ENCODE measurements around the gene HRC. TPM values are rescaled to one million over a fixed set of nuclear protein-coding genes. Genes with fewer than 3 reads are reported as not detected.

Gene HRC
- total RNA-seq, 1 donor from 2014 or later, result not detected

DNA sequence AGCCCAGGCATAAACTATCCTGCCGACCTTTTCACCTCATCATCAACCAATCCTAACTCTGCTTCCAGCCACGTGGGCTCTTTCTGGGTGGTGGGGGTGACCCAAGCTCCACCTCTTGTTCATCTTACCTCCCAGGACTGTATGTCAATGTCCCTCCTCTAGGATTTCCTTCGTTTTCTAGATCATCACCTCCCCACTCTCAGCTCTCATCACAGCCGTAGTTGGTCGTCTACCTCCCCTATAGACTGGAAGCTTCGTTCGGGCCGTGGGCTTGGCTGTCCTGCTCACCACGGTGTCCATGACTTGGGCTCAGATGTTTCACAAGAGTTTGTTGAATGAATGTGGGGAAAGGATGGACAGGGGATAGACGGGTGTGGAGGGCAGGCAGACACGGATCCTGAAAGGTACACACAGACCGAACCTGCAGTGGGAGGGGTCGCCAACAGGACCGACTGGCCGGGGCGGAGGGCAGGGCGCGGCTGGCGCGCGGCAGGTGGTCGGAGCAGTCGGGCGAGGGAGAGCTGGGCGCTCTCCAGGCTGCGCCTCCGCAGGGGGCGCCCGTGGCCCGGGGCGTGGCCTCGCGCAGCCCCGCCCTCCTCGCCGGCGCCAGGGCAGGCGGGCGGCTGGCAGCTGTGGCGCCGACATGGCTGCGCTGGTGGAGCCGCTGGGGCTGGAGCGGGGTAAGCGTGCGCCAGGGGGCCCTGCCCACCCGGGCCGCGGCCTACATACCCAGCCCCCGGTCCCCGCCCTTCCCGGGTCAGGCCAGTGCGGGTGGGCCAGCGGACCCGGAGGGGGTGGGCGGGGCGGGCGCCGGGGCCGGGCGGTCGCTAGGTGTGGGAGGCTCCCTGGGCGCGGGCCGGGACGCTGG is 41.2 kb downstream of the HRC start, which contains the start of gene LIN7B:
TSS of gene LIN7B (plus strand) at position 609 of the 868 bp plus-strand sequence. CDS start at position 644, 35 bp downstream.
- no peak for DNase-seq (ENCODE audit: low read depth)
- peak within 1 kb of the TSS; percentile 49 for H3K4me3 ChIP-seq (ENCODE audit: low read depth, low read length)
- peaks cover 1% of the 10 kb centered on the region for H3K36me3 ChIP-seq (ENCODE audit: control insufficient read depth, insufficient read depth, low read length)
- H3K27me3 ChIP-seq (ENCODE audit: control insufficient read depth, insufficient read depth, low read length), result no peaks in the 10 kb centered on the region
- TF ChIP-seq, protein P1, sequence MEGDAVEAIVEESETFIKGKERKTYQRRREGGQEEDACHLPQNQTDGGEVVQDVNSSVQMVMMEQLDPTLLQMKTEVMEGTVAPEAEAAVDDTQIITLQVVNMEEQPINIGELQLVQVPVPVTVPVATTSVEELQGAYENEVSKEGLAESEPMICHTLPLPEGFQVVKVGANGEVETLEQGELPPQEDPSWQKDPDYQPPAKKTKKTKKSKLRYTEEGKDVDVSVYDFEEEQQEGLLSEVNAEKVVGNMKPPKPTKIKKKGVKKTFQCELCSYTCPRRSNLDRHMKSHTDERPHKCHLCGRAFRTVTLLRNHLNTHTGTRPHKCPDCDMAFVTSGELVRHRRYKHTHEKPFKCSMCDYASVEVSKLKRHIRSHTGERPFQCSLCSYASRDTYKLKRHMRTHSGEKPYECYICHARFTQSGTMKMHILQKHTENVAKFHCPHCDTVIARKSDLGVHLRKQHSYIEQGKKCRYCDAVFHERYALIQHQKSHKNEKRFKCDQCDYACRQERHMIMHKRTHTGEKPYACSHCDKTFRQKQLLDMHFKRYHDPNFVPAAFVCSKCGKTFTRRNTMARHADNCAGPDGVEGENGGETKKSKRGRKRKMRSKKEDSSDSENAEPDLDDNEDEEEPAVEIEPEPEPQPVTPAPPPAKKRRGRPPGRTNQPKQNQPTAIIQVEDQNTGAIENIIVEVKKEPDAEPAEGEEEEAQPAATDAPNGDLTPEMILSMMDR (IDR thresholded peaks at IDR 0.05; ENCODE audit: insufficient read depth, low read length, poor library complexity, severe bottlenecking), result no peak

DNA sequence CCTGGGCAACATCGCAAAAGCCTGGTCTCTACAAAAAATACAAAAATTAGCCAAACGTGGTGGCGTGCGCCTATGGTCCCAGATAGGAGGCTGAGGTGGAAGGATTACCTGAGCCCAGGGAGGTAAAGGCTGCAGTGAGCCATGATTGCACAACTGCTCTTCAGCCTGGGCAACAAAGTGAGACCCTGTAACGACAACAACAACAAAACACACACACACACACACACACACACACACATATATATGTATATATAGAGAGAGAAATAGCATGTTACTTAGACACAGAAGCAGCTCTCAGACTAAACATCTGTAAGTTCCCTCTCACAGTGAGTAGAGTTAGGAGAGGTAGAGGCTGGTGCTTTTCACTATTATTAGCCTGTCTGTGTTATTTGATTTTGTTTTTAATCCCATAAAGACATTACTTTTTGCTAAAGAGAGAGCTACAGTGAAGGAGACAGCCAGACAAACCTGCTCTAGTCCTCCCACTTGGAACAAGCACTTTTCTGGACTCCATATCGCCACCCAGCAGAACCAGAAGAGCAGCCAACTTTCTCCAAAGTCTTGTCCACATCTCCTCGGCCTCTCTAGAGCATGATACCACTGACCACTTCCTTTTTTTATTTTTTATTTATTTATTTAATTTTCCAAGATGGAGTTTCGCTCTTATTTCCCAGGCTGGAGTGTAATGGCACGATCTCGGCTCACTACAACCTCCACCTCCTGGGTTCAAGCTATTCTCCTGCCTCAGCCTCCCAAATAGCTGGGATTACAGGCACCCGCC is 43.8 kb downstream of the HRC start:
- DNase-seq (ENCODE audit: low read depth), result no peak
- no peaks in the 10 kb centered on the region for H3K27me3 ChIP-seq (ENCODE audit: control insufficient read depth, insufficient read depth, low read length)
- H3K4me3 ChIP-seq (ENCODE audit: low read depth, low read length), result no peak overlapping the region
- peaks cover 6% of the 10 kb centered on the region for H3K36me3 ChIP-seq (ENCODE audit: control insufficient read depth, insufficient read depth, low read length)
- TF ChIP-seq, protein P1 (IDR thresholded peaks at IDR 0.05; ENCODE audit: insufficient read depth, low read length, poor library complexity, severe bottlenecking), result no peak

DNA sequence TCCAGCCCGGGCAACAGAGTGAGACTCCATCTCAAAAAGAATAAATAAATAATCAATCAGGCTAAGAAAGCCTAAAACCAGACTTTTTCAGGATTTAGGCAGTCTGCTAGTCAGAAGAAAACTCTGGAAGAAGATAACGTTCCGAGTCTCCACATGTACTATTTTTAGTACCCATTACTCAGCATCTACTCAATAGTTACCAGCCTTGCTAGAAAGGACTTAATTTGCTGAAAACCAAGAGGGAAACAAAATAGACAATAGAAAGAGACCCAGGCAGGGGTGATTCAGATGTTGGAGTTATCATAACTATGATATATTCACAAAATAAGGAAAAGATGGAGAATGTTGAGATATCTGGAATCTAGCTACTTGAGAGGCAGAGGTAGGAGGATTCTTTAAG is 44.6 kb downstream of the HRC start:
- Histone ChIP-seq H3K4me3 (ENCODE audit: low read depth, low read length) (no peak overlapping the region), H3K27me3 (ENCODE audit: control insufficient read depth, insufficient read depth, low read length) (no peaks in the 10 kb centered on the region), H3K36me3 (ENCODE audit: control insufficient read depth, insufficient read depth, low read length) (peaks cover 8% of the 10 kb centered on the region)
- TF ChIP-seq, protein P1 (IDR thresholded peaks at IDR 0.05; ENCODE audit: insufficient read depth, low read length, poor library complexity, severe bottlenecking), result no peak
- DNase-seq (ENCODE audit: low read depth), result no peak

DNA sequence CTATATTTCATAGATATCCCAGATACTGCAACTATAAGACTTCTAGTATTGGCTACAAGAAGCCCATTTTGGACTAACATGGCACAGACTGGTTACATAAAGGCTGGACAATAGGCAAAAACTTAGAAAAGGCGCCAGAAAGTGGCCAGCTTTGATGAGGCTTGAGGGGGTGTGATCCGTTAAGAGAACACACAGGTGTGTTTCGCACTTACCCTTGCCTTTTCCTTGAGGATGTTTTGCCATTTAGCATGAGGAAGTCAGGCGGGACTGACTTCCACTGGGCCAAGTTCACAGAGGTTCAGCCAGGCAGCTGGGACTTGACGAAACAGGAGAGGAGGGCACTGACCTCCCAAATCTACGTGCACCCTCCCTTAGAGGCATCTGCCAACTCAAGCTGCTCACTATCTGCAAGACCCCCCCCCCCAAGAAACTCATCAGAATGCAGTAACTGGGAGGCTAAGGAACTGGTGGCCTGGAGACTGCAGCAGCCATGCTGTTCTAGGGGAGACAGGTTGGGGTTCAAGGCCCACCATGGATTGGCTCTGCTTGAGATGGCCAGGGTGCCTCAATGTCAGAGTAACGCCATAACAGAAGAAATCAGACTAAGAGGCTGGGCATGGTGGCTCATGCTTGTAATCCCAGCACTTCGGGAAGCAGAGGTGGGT is 45.5 kb downstream of the HRC start:
- peaks cover 9% of the 10 kb centered on the region for H3K36me3 ChIP-seq (ENCODE audit: control insufficient read depth, insufficient read depth, low read length)
- DNase-seq (ENCODE audit: low read depth), result no peak
- no peaks in the 10 kb centered on the region for H3K27me3 ChIP-seq (ENCODE audit: control insufficient read depth, insufficient read depth, low read length)
- H3K4me3 ChIP-seq (ENCODE audit: low read depth, low read length), result no peak overlapping the region
- TF ChIP-seq, protein P1 (IDR thresholded peaks at IDR 0.05; ENCODE audit: insufficient read depth, low read length, poor library complexity, severe bottlenecking), result no peak

DNA sequence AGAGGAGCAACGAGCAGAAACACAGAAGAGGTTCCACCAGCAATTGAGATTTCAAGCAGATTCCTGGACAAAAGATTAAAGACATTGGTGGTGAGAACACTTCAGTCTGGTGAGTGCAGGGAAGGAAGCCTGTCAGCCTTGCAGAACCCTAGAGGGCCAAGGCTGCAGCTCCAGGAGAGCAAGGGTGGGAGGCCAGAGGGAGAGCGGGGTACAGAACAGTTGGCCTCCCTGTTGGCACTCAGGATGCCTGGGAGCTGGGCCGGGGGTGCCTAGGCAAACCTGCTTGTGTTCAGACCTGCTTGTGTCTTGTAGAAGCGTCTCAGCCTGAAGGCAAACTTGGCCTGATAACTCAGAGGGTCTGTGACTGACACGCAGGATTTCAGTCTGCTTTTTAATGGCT is 46.1 kb downstream of the HRC start:
- TF ChIP-seq, protein P1 (IDR thresholded peaks at IDR 0.05; ENCODE audit: insufficient read depth, low read length, poor library complexity, severe bottlenecking), result no peak
- DNase-seq (ENCODE audit: low read depth), result no peak
- Histone ChIP-seq H3K27me3 (ENCODE audit: control insufficient read depth, insufficient read depth, low read length) (no peaks in the 10 kb centered on the region), H3K36me3 (ENCODE audit: control insufficient read depth, insufficient read depth, low read length) (peaks cover 9% of the 10 kb centered on the region), H3K4me3 (ENCODE audit: low read depth, low read length) (no peak overlapping the region)
